GM21526 (cell line): ENCODE data around the gene PSD4.

Source experiments
- ATAC-seq: cut with Tn5 transposase; IDR thresholded peaks from one replicate; pipeline ENCODE4 v1.9.1; 2021; ENCODE audit warnings: moderate library complexity; ENCODE audit not compliant: unreplicated experiment, low FRiP score

PSD4 gene

GRCh38 chr2:113219889-113220641 lies 46.3 kb downstream of the PSD4 start:
- no peak for ATAC-seq

DNA sequence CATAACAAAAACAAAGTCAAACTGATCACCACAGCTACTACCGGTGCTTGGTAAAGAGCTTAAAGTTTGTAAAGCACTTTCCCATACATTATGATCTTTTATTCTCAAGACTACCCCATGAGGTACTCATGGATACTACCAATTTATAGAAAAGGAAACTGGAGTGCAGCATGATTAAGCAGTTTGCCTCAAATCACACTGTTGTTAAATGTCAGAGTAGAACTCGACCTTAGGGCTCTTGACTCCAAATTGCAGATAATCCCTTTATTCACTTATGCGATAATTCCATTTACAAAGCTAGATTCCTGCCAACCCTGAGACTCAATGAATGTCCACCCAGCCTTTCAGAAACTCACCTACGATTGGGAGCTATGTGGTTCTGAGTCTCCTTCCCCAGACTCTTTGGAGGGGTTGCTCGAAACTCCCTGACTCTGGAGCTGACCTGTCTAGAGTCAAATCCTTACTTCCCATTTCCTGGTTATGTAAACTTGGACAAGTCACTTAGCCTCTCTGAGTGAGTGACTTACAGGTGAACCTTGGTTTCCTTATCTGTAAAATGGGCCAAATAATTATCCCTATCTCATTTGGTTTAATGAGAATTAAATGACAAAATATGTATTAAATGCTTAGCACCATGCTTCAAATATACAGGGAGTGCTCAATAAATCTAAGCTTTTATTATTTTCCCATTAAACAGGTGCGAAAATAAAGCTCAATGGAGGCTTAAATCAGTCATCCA lies 47.4 kb downstream of the PSD4 start:
- no peak for ATAC-seq

DNA sequence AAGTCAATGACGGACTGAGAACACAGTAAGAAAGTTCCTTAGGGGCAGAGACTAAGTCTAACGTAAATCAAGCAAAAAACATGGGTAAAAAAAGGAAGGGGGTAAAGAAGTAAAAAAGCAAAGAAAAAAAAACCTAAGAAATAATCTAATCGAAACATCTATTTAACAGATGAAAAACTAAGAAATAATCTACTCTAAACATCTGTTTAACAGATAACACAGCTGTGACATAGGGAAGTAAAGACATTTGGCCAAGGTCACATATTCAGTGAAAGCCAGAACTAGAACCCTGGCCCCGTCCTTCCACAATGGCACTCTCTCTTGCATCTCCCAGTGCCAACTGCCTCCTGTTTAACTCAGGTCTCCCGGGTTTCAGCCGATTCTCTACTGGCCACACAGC lies 48.1 kb downstream of the PSD4 start:
- no peak for ATAC-seq

DNA sequence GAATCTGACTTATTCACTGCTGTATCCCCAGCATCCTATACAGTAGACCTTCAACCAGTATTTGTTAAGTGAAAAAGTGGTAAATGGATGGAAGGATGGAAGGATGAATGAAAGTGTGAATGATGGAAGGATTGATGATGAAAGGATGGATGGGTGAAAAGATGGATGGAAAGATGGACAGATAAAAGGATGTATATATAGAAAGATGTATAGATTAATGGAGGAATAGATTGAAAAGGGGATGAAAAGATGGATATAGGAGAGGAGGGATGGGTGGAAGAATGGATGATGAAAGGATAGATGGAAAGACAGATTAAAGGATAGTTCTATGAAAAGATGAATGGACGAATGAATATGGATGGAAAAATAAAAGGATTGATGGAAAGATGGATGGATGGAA lies 50.0 kb downstream of the PSD4 start:
- ATAC-seq = no peak

GRCh38 chr2:113224647-113225236 lies 51.0 kb downstream of the PSD4 start:
- no peak for ATAC-seq

DNA sequence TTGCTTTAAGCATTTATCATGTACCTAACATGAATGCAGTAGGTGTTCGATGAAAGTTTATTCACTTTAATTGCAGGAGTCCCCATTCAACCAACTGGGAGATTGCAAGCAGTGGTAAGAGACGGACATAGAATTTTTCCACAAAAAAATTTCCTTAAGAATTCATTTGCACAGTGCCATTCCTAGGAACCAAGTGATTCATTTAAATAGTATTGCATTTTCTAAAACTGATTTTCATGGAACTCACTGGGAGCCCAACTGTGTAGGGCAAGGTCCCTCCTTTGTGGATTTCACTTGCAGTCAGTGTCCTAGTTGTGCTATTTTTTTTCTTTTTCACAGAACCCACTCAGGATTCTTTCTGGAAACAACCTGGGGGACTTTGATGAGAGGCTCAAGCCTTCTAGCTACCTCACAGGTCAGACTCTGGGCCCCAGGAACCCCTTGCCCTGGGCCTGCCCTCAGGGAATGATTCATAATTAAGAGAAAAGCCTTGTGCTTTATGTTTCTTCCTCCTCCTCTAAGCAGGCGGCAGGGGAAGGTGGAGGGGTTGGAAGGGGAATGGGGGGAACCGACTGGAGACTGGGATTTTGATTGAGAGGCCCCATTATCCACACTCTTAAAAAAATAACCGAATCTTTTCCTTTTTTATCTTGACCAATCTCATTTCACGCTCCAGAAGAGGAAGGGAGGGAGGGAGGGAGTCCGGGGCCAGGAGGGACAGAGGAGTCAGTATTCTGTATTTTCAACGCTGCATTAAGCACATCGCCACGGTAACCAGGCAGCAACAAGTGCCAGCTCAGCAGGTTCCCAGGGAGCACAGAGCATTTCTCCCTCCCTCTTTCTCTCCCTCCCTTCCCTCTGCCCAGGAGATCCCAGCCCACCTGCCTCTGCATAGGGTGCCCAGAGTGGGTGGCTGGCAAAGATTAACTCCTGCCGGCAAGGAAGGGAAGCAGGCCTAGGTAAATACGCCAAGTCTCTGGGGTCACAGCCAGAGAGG lies 51.8 kb downstream of the PSD4 start:
- ATAC-seq = no peak

GRCh38 chr2:113226462-113226861 lies 52.7 kb downstream of the PSD4 start:
- ATAC-seq = no peak

DNA sequence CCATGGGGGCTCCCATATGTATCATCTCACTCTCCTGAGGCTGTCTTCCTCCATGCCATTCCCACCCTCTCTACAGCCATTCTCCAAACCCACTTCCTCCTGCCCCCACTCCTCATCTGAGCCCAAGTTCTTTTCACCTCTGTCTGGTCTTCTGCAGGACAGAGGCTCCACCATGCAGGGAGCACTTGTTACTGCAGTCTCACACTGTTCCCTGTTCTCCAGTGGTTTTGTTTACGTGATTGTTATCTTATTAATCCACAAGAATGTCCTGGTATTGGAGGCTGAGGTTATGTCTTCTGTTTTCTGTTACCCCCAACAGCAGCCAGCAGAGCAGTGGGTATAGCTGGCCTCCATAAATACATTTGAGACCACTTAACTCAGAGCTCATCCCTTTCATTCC lies 53.5 kb downstream of the PSD4 start:
- ATAC-seq = no peak

DNA sequence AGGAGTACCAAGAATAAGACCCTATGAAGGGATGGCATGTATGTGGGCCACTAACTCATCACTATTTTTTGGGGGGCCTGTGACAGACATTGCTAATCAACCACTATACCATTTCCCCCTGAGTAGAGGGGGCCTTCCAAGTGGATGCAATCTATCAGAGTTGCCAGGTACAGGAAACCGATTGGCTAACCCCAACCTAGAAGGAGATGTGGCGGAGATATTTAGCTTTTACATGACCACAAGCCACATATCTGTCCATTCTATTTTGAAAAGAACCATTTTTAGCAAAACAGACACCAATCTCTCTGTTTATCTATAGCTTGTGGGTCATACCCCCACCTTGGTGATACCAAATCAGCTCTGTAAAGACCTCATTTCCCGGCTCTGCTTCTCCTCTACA lies 53.9 kb downstream of the PSD4 start:
- no peak for ATAC-seq

GRCh38 chr2:113228351-113228750 lies 54.6 kb downstream of the PSD4 start:
- no peak for ATAC-seq

DNA sequence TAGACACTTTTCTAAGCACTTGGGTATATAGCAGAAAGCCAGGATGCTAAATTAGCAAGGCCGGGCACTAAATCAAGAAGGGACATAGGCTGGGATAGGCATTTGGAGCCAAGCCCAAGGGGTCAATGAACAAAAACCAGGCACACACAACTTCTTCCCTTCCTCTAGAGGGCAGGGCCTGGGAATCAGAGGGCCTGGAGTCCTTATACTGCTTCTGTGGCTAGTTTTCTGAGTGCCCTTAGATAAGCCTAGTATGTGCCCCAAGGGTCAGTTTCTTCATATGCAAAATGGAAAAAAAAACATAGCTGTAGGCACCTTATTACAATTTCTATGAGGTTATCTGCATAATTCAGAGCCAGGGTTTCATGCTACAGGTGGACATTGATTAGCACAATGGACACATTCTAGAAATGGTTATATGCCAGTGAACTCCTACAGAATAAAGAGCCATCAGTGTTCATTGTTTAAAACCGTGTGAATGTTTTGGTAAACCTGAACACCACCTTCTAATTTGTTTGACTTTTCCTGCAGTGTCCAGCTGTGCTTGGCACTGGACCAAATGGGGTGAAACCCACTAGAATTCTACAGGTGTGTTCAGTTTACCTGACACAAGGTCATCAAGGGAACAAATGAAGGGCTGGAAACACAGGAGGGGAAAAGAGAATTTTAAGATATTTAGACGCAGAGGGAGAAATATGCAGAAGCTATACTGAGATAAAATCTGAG lies 55.4 kb downstream of the PSD4 start:
- no peak for ATAC-seq

DNA sequence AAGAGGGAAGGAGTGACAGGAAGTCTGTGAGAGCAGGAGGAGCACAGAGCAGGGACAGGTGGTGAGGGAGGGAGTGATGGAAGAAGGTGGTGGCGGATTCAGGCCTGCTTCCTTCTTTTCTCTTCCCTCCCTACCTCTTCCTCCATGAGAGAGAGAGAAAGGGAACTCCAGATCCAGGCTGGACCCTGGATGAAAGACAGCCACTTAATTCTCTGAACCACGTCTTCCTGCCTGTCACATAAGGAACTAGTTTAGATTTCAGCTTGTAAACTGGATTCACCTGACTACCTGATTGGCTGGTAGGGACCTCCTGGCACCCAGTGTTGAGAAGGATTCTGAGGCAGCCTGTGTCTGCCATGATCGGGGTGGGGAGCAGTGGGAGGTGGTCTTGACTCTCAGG lies 56.0 kb downstream of the PSD4 start:
- no peak for ATAC-seq

DNA sequence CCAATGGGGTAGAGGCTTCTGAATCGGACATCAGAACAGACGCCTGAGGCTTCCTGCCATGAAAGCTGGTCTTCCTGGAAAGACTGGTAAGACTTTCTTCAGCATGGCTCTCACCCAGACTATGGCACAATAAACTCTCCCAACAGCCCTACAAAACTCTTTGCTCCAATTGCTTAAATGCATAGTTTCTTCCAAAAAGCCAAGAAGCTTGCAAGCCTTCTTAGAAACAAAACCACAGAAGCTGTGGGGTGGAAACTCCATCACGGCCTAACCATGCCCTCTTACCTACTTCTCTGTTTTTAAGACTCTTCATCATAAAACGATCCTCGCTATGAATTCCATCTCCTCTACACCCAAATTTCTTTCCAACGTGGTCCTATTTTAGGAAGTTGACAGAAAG lies 56.8 kb downstream of the PSD4 start:
- no peak for ATAC-seq

- no peak for ATAC-seq
These were observed 57.3 kb downstream of the PSD4 start for GRCh38 chr2:113231064-113231463.

- no peak for ATAC-seq
These were observed 58.4 kb downstream of the PSD4 start for GRCh38 chr2:113232123-113232522.

DNA sequence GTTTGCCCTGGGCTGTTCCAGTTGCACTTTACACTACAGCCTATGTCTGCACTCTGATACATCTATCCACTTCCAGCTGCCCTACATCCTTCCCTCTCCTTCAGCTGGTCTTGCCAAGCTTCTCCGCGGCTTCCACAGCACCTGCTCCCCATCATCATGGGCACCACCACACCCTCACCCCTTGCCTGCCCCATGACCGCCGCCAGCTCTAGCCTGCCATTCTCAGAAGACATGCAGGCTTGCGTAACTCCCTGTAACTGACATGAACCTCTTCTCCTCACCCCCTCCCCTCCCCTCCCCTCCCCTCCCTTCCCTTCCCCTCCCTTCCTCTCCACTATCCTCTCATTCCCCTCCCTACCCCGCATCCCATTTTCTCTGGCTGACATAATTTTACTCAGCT lies 59.0 kb downstream of the PSD4 start:
- no peak for ATAC-seq

- no peak for ATAC-seq
These were observed 60.1 kb downstream of the PSD4 start for GRCh38 chr2:113233593-113234550.

GRCh38 chr2:113234721-113235346 lies 61.1 kb downstream of the PSD4 start:
- ATAC-seq = peak; percentile 17
